ENCODE results near the gene CNGB1. TPM values are rescaled to one million over a fixed set of nuclear protein-coding genes. Genes with fewer than 3 reads are reported as not detected.
"Not testable (repeated sequence)": the region's sequence is repeated elsewhere in the genome, so short reads cannot be mapped to it uniquely, and the experiment has no call there.

CNGB1 gene
- total RNA-seq, 1 experiment from 2014 or later: not detected

DNA sequence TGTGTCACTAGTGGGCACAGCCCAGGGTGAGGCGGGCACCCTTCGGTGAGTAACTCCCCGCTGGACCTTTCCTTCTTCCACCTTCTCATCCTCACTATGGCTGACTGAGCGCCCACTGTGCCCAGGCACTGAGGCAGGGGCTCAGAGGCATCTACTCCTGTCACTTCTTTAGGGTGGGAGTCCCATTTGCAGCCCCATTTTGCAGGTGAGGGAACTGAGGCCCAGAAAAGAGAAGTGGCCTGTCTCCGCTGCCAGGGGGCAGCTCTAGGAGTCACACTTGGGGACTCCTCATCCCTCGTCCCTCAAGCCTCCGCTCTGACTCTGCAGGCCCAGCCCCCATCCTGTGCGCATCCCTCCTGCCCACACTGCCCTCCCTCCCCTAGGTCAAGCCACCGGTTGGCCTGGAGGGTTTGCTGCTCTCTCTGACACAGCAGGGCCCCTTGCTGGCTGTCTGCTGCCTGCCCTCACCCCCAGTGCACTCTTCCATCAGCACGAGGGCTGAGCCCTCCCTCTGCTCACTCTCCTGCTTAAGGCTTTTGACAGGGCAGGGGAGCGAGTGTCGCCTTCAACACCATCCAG lies 62.4 kb downstream of the CNGB1 start:
- no peak for DNase-seq (ENCODE audit: low read depth)

GRCh38 chr16:57906382-57907316 lies 64.3 kb downstream of the CNGB1 start:
- DNase-seq (ENCODE audit: low read depth): peak; percentile 47

GRCh38 chr16:57904101-57904500 lies 66.8 kb downstream of the CNGB1 start:
- no peak for DNase-seq (ENCODE audit: low read depth)

DNA sequence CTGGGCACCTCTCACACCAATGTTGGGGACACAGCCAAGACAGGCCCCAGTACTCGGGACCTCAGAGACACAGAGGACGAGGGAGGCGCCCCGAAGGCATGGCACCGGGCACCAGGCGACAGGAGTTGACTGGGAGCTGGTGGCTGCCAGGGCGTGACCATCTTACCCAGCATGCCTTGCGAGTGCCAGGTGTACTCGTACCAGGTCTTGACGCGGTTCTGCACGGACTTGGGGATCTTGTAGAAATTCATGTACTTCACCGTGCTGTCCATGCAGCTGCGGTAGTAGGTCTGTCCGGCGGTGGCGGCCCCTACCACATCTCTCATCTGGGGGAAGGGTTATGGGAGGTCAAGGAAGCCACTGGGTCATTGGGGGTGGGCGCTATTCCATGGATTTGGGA lies 67.3 kb downstream of the CNGB1 start:
- no peak for DNase-seq (ENCODE audit: low read depth)

GRCh38 chr16:57901480-57902069 lies 69.4 kb downstream of the CNGB1 start:
- no peak for DNase-seq (ENCODE audit: low read depth)

DNA sequence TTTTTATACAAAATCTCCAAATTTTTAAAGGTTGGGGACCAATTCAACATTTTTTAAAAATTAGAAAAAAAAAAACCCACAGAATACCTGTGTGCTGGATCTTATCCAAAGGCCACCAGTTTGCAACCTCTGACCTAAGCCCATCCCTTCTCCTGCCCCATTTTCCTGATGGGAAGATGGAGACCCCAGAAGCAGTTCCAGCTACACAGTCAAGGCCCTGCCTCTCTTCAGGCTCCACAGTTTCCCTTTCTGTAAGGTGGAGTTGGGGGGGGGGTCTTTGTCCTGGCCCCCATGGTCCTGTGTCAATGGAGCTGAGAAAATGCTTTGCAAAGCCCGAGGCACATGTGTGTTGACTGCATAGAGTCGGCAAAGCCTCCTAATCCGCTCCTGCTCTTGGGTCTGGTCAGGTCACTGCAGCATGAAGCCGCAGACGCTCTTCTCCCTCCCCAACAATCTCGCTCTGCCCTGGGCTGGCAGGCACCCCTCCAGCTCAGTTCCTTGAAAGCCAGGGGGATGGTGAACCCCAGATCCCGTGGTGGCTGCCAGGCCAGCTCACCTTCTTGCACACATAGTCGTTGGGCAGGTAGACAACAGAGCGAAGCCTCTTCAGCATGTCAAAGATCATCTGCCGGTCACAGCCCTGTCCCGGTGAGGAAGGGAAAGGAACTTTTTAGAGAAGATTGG lies 70.0 kb downstream of the CNGB1 start:
- no peak for DNase-seq (ENCODE audit: low read depth)

DNA sequence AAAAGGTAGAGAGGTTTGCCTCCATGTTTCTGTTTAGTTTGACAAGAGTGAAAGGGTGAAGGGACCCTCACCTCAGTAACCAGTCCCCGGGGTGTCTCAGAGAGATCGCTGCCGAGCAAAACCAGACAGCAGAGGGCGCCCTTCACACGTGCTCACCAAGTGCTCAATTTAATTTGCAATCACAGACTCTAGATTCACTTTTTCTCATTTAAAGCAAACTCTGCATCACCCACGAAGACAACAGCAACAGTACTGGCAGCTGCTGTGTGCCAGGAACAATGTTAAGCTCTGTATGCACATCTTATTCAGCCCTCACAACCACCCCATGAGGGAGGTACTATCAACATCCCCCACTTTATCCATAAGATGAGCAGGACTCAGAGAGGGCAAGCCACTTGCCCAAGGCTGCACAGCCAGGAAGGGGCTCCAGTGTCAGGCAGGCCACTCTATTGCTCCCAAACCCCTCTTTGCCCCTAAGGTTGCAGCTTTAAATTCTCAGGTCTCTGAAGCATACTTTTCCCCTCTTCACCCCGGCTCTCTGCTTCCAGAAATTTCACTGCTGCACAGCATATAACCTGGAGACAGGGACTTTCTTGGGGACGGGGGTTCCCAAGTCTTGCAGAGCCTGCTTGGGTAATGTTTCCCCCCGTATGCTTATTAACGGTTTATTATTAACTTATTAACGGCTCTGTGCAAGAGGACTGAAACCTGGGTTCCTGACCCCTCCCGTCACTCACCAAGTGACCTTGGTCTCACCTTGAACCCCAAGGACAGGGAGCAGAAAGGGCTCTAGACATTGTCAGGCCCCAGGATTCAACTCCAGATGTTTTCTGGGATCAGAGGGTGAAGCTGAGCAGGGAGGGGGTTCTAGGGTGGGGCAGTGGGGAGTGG lies 70.9 kb downstream of the CNGB1 start:
- peak; percentile 64 for DNase-seq (ENCODE audit: low read depth)

DNA sequence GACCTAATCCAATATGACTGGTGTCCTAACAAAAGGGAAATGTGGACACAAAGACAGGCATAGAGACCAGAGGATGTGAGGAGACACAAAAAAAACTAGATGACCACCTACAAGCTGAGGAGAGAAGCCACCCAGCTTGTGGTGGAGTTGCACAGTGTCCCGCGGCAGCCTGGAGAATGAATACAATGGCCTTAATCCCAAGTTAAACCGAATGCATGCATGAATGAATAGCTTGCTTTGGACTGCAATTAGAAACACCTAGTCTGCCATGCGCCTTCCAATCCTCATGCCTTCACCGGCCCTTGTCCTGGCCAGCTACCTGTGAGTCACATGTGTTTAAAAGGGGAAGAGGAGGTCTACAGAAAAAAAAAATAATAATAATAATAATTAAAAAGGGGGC lies 72.0 kb downstream of the CNGB1 start:
- no peak for DNase-seq (ENCODE audit: low read depth)

DNA sequence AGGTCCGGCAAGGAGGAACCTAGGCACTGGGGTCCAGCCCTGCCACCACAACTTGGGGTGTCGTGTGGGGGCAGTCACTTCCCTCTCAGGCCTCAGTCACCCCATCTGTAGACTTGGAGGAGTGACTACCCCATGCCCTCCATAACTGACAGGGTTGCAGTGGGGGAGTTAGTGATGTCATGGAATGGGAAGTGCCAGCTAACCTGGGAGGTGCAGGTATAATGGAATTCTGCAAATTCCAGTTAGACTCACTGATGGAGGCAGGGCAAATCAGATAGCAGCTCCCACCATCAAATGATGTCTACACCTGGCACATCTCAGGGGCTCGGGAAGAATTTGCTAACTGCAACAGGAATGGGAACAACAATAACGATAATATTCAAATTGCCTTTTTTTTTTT lies 72.9 kb downstream of the CNGB1 start:
- DNase-seq (ENCODE audit: low read depth): no peak

DNA sequence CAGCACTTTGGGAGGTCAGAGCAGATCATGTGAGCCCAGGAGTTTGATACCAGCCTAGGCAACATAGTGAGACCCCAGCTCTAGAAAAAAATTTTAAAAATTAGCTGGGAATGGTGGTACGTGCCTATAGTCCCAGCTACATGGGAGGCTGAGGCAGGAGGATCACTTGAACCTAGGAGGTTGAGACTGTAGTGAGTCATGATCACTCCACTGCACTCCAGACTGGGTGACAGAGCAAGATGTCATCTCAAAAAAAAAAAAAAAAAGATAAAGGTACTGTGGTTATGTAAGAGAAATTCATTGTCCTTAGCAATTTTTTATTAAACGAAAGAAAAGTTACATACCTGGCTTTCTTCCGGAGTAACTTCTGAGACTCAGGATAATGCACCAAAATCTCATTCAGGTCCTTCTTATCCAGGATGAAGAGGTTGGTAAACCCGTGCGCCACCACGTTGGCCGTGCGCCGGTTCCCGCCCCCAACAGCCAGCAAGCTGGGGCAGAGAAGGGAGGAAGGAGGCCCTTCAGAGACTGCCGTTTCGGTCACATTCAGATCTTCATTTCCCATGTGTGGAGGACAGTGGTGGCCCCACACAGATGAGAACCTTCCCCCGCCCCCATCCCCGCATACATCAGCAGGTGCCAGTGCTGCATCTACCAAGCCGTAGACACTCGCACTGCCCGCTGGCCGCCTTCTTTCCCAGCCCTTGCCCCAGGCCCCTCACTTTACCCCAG lies 73.7 kb downstream of the CNGB1 start:
- no peak for DNase-seq (ENCODE audit: low read depth)

DNA sequence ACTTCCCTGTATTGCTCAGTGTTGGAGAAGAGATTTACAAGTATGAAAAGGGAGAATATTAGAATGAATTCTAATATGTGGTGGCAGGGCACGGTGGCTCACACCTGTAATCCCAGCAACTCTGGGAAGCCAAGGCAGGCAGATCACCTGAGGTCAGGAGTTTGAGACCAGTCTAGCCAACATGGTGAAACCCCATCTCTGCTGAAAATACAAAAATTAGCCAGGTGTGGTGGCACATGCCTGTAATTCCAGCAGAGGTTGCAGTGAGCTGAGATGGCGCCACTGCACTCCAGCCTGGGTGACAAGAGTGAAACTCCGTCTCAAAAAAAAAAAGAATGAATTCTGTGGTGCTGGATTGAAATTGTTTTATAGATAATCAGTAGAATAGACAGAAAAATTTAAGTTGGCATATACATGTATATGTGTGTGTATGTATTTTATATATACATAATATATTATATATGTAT lies 75.8 kb downstream of the CNGB1 start:
- not testable (repeated sequence) for DNase-seq (ENCODE audit: low read depth)

- no peak for DNase-seq (ENCODE audit: low read depth)
Observed at GRCh38 chr16:57894390-57895080, 76.4 kb downstream of the CNGB1 start.

DNA sequence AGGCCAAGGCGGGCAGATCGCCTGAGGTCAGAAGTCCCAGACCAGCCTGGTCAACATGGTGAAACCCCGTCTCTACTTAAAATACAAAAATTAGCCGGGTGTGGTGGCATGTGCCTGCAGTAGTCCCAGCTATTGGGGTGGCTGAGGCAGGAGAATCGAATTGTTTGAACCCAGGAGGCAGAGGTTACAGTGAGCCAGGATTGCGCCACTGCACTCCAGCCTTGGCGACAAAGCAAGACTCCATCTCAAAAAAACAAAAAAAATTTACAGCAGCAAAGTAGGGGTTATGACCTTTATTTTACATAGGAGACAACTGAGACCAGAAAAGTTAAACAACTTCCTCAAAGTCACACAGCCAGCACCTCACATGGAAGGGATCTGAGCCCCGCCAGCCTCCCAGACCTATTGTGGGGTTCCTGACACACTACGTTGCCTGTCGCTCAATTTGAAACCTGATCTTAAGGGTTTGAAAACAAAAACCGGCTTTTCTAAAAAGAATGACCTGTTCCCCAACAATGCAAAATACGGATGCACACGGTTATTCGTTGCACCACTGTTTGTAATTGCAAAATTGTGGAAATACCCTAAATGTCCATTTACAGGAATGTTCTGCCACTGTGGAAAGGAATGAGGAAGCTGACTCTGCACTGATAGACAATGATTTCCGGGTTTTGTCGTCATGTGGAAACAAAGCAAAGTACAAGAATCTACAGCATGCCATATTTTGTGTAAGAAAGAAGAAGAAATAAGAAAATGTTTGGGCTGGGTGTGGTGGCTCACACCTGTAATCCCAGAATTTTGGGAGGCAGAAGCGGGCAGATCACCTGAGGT lies 77.2 kb downstream of the CNGB1 start:
- peak; percentile 71 for DNase-seq (ENCODE audit: low read depth)

DNA sequence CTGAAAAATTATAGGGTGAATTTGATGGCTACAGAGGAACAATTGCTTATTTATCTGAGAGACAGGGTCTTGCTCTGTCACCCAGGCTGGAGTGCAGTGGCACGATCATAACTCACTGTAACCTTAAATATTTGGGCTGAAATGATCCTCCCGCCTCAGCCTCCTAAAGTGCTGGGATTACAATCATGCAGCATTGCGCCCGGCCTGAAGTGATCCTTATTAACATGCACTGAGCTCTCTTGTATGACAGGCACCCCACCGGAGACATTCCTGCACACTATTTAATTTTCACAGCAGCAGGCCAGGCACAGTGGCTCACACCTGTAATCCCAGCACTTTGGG lies 77.7 kb downstream of the CNGB1 start:
- no peak for DNase-seq (ENCODE audit: low read depth)

DNA sequence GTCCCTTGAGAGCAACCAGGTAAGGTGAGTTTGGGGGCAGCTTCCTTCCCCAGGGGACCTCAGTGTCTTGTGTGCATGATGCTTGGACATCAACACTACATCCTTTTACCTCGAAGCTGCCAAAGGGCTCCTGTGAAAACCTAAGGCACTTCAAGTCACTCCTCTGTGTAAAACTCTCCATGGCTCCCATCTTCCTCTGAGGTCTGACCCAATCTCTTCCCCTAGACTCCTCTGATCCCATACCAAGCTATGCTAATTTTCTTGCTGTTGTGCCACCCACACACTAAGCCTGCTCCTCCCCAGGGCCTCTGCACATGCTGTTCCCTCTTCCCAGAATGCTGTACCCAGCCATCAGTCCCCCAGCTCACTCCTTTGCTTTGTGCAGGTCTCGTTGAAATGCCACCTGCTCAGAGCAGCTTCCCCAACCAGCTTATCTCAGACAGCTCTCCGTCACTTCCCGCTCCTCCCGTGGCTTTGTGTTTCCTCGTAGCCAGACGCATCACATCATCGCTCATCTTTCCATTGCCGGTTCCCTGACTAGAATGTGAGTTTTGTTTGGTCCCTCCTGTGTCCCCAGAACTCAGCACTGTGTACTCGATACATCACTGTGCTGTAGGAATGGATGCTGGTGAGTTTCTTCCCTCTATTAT lies 78.4 kb downstream of the CNGB1 start:
- DNase-seq (ENCODE audit: low read depth): peak; percentile 13

DNA sequence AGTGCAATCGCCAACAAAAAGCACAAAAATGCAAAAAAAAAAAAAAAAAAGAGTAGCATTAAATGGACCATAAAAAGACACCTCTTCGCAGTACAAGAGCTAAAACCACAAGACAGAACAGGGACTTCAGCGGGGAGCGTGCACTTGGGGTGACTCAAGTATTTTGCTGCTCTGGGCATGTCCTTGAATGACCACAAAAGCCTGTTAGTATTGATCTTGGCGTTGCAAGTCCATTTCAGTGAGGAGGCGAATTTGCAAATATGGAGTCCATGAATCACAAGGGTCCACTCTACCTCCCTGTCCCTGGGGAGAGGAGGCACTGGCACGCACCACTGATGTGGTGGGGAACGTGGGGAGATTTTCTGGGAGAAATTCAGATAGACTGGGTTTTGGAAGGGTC lies 78.9 kb downstream of the CNGB1 start:
- peak; percentile 94 for DNase-seq (ENCODE audit: low read depth)

GRCh38 chr16:57890752-57891111 lies 80.2 kb downstream of the CNGB1 start:
- no peak for DNase-seq (ENCODE audit: low read depth)

GRCh38 chr16:57889960-57890751 lies 80.8 kb downstream of the CNGB1 start:
- DNase-seq (ENCODE audit: low read depth): no peak

Data from LHCN-M2 (cell line).